ENCODE measurements around the gene HOOK2.
"Not testable (repeated sequence)": the region's sequence is repeated elsewhere in the genome, so short reads cannot be mapped to it uniquely, and the experiment has no call there.

HOOK2 gene

GRCh38 chr19:12774588-12775555 lies at the start of gene HOOK2:
HOOK2 (minus strand) TSS chr19:12775552; CDS start chr19:12775449, 103 bp downstream.
- peak in 1 of 4 experiments; percentile 46 for DNase-seq

GRCh38 chr19:12821761-12822160 lies 46.4 kb upstream of the HOOK2 start:
- DNase-seq: no peak

- DNase-seq: not testable (repeated sequence)
Observed at GRCh38 chr19:12817810-12818209, 42.5 kb upstream of the HOOK2 start.

GRCh38 chr19:12817188-12817587 lies 41.8 kb upstream of the HOOK2 start:
- DNase-seq: not testable (repeated sequence)

GRCh38 chr19:12815088-12815487 lies 39.7 kb upstream of the HOOK2 start:
- DNase-seq: no peak

- peak; percentile 64 to 86 (median 72) for DNase-seq
Observed at GRCh38 chr19:12806242-12807081, 31.1 kb upstream of the HOOK2 start, which contains the start of gene RNASEH2A. RNASEH2A (plus strand) TSS chr19:12806584; CDS start chr19:12806674, 90 bp downstream.

GRCh38 chr19:12804051-12804450 lies 28.7 kb upstream of the HOOK2 start:
- DNase-seq: no peak

GRCh38 chr19:12802267-12803106 lies 27.1 kb upstream of the HOOK2 start:
- no peak for DNase-seq

GRCh38 chr19:12801466-12802266 lies 26.3 kb upstream of the HOOK2 start, which contains the start of the genes PRDX2 and THSD8:
PRDX2 (minus strand) TSS chr19:12801800; CDS start chr19:12801261, 539 bp downstream.
THSD8 (plus strand) TSS chr19:12802069; CDS start chr19:12802072, 3 bp downstream.
- DNase-seq: peak; percentile 27 to 78 (median 58)

GRCh38 chr19:12800923-12801465 lies 25.6 kb upstream of the HOOK2 start:
- DNase-seq: no peak

GRCh38 chr19:12800466-12800770 lies 25.1 kb upstream of the HOOK2 start:
- DNase-seq: no peak

- no peak for DNase-seq
Observed at GRCh38 chr19:12799742-12800465, 24.6 kb upstream of the HOOK2 start.

GRCh38 chr19:12797607-12798006 lies 22.3 kb upstream of the HOOK2 start:
- not testable (repeated sequence) for DNase-seq

- no peak for DNase-seq
Observed at GRCh38 chr19:12797141-12797587, 21.8 kb upstream of the HOOK2 start.

GRCh38 chr19:12796146-12797071 lies 21.1 kb upstream of the HOOK2 start:
- peak; percentile 22 to 62 (median 51) for DNase-seq

- DNase-seq: no peak
Observed at GRCh38 chr19:12794971-12795381, 19.6 kb upstream of the HOOK2 start.

GRCh38 chr19:12794196-12794941 lies 19.0 kb upstream of the HOOK2 start:
- DNase-seq: no peak

Data from activated naive CD4-positive, alpha-beta T cell (primary cell).